Peyer's patch (tissue), 4 donors: ENCODE measurements around the gene COL6A1.

ENCODE experiments used
- CTCF ChIP-seq, 6 experiments: fragments of 450-650 bp in 4 of 6; fragments of 200-600 bp in 2 of 6; sonication (generic) in 1 of 6; IDR thresholded peaks; one replicate each; pipeline ENCODE4 v1.5.1; 2017 to 2019; ENCODE audit warnings: antibody characterized with exemption in 6 of 6, mild to moderate bottlenecking in 3 of 6, moderate library complexity in 1 of 6
- POLR2A ChIP-seq, 2 donors: fragments of 450-650 bp; IDR thresholded peaks; one replicate each; pipeline ENCODE4 v1.5.1; 2017; ENCODE audit warnings: antibody characterized with exemption in 2 of 2, mild to moderate bottlenecking in 2 of 2, moderate library complexity in 2 of 2

DNA sequence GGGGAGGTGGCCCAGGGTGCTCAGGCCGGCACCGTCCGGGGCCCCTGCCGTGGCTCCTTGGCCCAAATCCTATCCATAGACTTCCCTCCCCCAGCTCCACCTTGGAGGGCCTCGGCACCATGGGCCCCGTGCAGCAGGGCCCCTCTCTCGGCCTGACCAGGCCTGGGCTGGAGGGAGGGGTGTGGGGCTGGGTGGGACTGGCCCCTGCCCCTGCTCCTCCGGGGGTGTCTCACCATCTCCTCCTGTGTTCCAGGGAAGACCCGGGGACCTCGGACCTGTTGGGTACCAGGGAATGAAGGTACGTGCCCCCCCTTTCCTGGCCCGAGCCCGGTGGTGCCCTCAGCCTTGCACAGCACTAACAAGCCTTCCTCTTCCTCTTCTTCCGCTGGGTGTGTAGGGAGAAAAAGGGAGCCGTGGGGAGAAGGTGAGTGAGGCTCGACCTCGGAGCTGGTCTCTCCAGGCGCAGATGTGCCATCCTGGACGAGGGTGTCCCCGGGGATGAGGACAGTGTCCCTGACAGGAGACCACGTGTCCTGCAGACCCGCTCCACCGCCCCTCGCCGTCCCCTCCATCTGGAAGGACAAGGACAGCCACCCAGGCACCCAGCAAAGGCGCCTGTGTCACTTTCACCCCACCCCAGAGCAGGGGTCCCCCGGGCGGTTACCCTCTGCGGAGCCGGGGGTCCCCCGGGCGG, 7.9 kb downstream of the COL6A1 start:
- TF ChIP-seq CTCF (IDR thresholded peaks at IDR 0.05) = no peak
- no peak for TF ChIP-seq POLR2A (IDR thresholded peaks at IDR 0.05)
